ENCODE measurements around the gene MACROH2A2.

DNA sequence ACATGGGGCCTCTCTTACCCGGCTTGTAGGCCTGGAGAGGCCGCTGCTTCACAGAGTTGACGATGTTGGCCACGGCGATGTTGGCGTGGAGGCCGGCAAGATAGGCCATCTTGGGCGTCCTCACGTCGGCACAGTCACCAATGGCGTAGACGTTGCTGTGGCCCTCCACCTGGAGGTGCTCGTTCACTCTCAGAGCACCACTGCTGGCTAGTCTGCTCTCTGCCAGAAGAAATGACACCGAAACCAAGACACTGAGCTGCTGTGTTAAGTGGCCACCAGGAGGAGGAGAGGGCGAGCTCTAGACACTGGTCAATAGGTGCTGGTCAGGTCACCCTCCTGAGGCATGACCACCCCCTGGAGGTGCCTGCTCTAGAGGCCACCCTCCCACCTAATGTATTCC is 62.3 kb downstream of the MACROH2A2 start:
- TF ChIP-seq, protein P1, sequence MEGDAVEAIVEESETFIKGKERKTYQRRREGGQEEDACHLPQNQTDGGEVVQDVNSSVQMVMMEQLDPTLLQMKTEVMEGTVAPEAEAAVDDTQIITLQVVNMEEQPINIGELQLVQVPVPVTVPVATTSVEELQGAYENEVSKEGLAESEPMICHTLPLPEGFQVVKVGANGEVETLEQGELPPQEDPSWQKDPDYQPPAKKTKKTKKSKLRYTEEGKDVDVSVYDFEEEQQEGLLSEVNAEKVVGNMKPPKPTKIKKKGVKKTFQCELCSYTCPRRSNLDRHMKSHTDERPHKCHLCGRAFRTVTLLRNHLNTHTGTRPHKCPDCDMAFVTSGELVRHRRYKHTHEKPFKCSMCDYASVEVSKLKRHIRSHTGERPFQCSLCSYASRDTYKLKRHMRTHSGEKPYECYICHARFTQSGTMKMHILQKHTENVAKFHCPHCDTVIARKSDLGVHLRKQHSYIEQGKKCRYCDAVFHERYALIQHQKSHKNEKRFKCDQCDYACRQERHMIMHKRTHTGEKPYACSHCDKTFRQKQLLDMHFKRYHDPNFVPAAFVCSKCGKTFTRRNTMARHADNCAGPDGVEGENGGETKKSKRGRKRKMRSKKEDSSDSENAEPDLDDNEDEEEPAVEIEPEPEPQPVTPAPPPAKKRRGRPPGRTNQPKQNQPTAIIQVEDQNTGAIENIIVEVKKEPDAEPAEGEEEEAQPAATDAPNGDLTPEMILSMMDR (IDR thresholded peaks at IDR 0.05) = no peak; the same call in 1 of the 2 replicates
- no peak for TF ChIP-seq POLR2AphosphoS5 (IDR thresholded peaks at IDR 0.05; ENCODE audit: low read depth, low read length)
- TF ChIP-seq, protein P2, sequence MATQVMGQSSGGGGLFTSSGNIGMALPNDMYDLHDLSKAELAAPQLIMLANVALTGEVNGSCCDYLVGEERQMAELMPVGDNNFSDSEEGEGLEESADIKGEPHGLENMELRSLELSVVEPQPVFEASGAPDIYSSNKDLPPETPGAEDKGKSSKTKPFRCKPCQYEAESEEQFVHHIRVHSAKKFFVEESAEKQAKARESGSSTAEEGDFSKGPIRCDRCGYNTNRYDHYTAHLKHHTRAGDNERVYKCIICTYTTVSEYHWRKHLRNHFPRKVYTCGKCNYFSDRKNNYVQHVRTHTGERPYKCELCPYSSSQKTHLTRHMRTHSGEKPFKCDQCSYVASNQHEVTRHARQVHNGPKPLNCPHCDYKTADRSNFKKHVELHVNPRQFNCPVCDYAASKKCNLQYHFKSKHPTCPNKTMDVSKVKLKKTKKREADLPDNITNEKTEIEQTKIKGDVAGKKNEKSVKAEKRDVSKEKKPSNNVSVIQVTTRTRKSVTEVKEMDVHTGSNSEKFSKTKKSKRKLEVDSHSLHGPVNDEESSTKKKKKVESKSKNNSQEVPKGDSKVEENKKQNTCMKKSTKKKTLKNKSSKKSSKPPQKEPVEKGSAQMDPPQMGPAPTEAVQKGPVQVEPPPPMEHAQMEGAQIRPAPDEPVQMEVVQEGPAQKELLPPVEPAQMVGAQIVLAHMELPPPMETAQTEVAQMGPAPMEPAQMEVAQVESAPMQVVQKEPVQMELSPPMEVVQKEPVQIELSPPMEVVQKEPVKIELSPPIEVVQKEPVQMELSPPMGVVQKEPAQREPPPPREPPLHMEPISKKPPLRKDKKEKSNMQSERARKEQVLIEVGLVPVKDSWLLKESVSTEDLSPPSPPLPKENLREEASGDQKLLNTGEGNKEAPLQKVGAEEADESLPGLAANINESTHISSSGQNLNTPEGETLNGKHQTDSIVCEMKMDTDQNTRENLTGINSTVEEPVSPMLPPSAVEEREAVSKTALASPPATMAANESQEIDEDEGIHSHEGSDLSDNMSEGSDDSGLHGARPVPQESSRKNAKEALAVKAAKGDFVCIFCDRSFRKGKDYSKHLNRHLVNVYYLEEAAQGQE (IDR thresholded peaks at IDR 0.05; ENCODE audit: insufficient read depth in 1 of 2, low read depth in 2 of 2, low read length in 1 of 2) = no peak
- TF ChIP-seq TCF7L2 (IDR thresholded peaks at IDR 0.05; ENCODE audit: low read depth, low read length) = no peak
